ENCODE data around the gene FGF5.
"Not testable (repeated sequence)": the region's sequence is repeated elsewhere in the genome, so short reads cannot be mapped to it uniquely, and the experiment has no call there.

Gene FGF5

GRCh38 chr4:80266253-80266901 is at the start of gene FGF5:
Gene FGF5 (plus strand): TSS chr4:80266664. CDS start chr4:80266825, 161 bp downstream.
- DNase-seq, result no peak

- DNase-seq, result no peak
Measured at GRCh38 chr4:80219301-80220025, 47.0 kb upstream of the FGF5 start.

- DNase-seq, result no peak
Measured at GRCh38 chr4:80220711-80221110, 45.8 kb upstream of the FGF5 start.

- no peak for DNase-seq
Measured at GRCh38 chr4:80221161-80221560, 45.3 kb upstream of the FGF5 start.

GRCh38 chr4:80225595-80225994 is 40.9 kb upstream of the FGF5 start:
- no peak for DNase-seq

GRCh38 chr4:80226094-80226493 is 40.4 kb upstream of the FGF5 start:
- no peak for DNase-seq

GRCh38 chr4:80228460-80228859 is 38.0 kb upstream of the FGF5 start:
- DNase-seq, result no peak

GRCh38 chr4:80229128-80229527 is 37.3 kb upstream of the FGF5 start:
- DNase-seq, result no peak

- DNase-seq, result no peak
Measured at GRCh38 chr4:80229590-80229989, 36.9 kb upstream of the FGF5 start.

- DNase-seq, result no peak
Measured at GRCh38 chr4:80231180-80231579, 35.3 kb upstream of the FGF5 start.

- no peak for DNase-seq
Measured at GRCh38 chr4:80232707-80233370, 33.6 kb upstream of the FGF5 start.

- DNase-seq, result no peak
Measured at GRCh38 chr4:80233390-80233789, 33.1 kb upstream of the FGF5 start.

GRCh38 chr4:80235451-80235850 is 31.0 kb upstream of the FGF5 start:
- DNase-seq, result no peak

GRCh38 chr4:80237992-80238391 is 28.5 kb upstream of the FGF5 start:
- DNase-seq, result no peak

- DNase-seq, result no peak
Measured at GRCh38 chr4:80239480-80240150, 26.8 kb upstream of the FGF5 start.

GRCh38 chr4:80240976-80241375 is 25.5 kb upstream of the FGF5 start:
- no peak for DNase-seq

GRCh38 chr4:80243274-80244018 is 23.0 kb upstream of the FGF5 start:
- no peak for DNase-seq

- not testable (repeated sequence) for DNase-seq
Measured at GRCh38 chr4:80247484-80247883, 19.0 kb upstream of the FGF5 start.

GRCh38 chr4:80249144-80249543 is 17.3 kb upstream of the FGF5 start:
- no peak for DNase-seq

- no peak for DNase-seq
Measured at GRCh38 chr4:80252427-80252826, 14.0 kb upstream of the FGF5 start.

- no peak for DNase-seq
Measured at GRCh38 chr4:80252953-80253352, 13.5 kb upstream of the FGF5 start.

GRCh38 chr4:80253510-80253909 is 13.0 kb upstream of the FGF5 start:
- no peak for DNase-seq

- no peak for DNase-seq
Measured at GRCh38 chr4:80254114-80254513, 12.3 kb upstream of the FGF5 start.
